H7 (cell line): ENCODE results near the gene ANAPC5. TPM values are rescaled to one million over a fixed set of nuclear protein-coding genes. Genes with fewer than 3 reads are reported as not detected.
"Not testable (repeated sequence)": the region's sequence is repeated elsewhere in the genome, so short reads cannot be mapped to it uniquely, and the experiment has no call there.

ENCODE experiments used
- DNase-seq: peaks from one replicate; pipeline ENCODE4 v3.0.0; 2012
- H3K27me3 ChIP-seq: 2 replicates; pipeline ENCODE4 v1.6.0; 2011; ENCODE audit warnings: mild to moderate bottlenecking, low read length; ENCODE audit not compliant: control insufficient read depth, insufficient read depth
- H3K36me3 ChIP-seq: replicated peaks from 2 replicates; pipeline ENCODE4 v1.5.1; 2011; ENCODE audit warnings: low read length; ENCODE audit not compliant: control insufficient read depth, insufficient read depth
- H3K4me3 ChIP-seq: 2 replicates; pipeline ENCODE4 v1.5.1; 2011; ENCODE audit warnings: low read depth, mild to moderate bottlenecking, control low read depth, low read length, moderate library complexity; ENCODE audit not compliant: insufficient read depth
- total RNA-seq: library from RNA; depleted of rRNA; stranded (reverse); fragments of >200 nt; shearing (Covaris generic); gene quantifications from 2 replicates; pipeline ENCODE4 v1.2.3, GENCODE V29; 2014

The ANAPC5 gene
- total RNA-seq, 1 experiment from 2014 or later, result 161 TPM

GRCh38 chr12:121290410-121290809 lies 61.8 kb downstream of the ANAPC5 start:
- H3K36me3 ChIP-seq, result peaks cover 4% of the 10 kb centered on the region
- H3K27me3 ChIP-seq, result no peaks in the 10 kb centered on the region
- DNase-seq, result no peak
- no peak overlapping the region for H3K4me3 ChIP-seq

DNA sequence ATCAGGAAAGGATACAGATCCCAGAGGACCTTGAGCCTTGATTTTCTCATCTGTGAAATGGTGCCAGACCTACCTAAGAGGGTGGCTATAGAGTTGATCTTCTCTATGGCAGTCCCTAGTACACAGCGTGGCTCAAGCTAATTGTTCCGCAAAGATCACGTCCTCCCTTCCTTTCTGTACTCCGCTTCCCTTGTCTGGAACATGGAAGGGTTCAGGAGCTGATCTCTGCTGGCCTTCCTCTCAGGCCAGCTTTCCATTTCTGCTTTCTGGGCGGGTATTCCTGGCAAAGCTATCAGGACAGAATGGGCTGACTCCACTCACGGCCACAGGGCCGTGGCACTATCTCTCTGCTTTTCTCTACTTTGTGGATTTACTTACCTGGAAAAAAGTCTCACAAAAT lies 62.2 kb downstream of the ANAPC5 start:
- no peaks in the 10 kb centered on the region for H3K27me3 ChIP-seq
- no peak for DNase-seq
- peaks cover 4% of the 10 kb centered on the region for H3K36me3 ChIP-seq
- no peak overlapping the region for H3K4me3 ChIP-seq

DNA sequence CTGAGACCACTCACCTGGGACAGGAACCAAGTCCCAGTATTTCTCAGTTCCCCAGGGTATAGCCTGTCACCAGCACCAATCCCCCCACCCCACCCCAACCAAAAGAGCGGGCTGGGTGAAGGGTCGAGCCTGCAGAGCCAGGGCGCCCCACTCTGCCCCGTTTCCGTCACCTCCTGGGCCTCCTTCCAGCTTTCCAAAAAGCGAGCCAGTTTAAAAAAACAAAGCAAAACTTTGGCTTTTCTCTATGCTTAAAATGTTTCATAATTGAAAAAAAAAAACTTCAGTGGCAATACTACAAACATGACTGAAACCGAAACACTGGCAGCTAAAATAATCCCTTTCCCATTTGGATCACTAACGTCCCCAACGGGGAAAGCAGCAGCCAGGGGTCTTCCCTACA lies 63.2 kb downstream of the ANAPC5 start:
- peaks cover 4% of the 10 kb centered on the region for H3K36me3 ChIP-seq
- no peaks in the 10 kb centered on the region for H3K27me3 ChIP-seq
- H3K4me3 ChIP-seq, result no peak overlapping the region
- peak; percentile 64 for DNase-seq

DNA sequence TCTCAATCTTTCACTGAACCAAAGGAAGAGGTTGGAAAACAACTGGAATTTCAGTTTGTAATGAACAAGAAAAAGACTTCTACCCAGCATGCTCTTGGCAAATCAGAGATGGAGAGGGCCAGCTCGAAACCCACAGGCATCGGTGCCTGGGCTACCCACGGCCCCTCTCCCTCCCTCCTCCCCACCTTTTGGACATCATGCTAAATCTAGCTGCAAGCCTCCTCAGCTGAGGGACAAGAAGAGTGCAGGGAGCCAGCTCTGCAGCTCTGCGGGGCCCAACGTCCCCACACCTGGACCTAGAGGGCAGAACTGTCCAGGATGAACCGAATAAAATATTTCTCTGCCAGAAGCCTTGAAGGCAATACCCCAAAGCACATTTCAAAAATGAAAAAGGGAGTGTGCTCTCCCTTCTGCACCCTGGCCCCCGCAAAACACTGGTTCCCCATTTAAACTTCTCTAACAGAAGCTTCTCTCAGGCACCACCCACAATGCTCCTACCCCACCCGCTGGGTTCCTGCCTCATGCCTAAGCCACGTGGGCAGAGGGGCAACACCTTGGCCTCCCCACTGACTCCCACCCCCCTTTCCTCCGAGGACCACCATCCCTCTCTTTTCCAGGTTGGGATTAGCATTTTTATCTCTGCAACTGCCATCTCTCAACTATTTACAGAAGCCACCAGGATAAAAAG lies 63.9 kb downstream of the ANAPC5 start:
- Histone ChIP-seq H3K4me3 (no peak overlapping the region), H3K27me3 (no peaks in the 10 kb centered on the region), H3K36me3 (peaks cover 4% of the 10 kb centered on the region)
- peak; percentile 59 for DNase-seq

GRCh38 chr12:121287267-121287954 lies 64.8 kb downstream of the ANAPC5 start:
- Histone ChIP-seq H3K27me3 (no peaks in the 10 kb centered on the region), H3K36me3 (peaks cover 3% of the 10 kb centered on the region), H3K4me3 (no peak overlapping the region)
- peak; percentile 33 for DNase-seq

- H3K36me3 ChIP-seq, result no peaks in the 10 kb centered on the region; the same call in 1 of the 2 replicates
- H3K27me3 ChIP-seq, result no peaks in the 10 kb centered on the region
- no peak for DNase-seq
- H3K4me3 ChIP-seq, result no peak overlapping the region
Measured at GRCh38 chr12:121285856-121286255, 66.4 kb downstream of the ANAPC5 start.

DNA sequence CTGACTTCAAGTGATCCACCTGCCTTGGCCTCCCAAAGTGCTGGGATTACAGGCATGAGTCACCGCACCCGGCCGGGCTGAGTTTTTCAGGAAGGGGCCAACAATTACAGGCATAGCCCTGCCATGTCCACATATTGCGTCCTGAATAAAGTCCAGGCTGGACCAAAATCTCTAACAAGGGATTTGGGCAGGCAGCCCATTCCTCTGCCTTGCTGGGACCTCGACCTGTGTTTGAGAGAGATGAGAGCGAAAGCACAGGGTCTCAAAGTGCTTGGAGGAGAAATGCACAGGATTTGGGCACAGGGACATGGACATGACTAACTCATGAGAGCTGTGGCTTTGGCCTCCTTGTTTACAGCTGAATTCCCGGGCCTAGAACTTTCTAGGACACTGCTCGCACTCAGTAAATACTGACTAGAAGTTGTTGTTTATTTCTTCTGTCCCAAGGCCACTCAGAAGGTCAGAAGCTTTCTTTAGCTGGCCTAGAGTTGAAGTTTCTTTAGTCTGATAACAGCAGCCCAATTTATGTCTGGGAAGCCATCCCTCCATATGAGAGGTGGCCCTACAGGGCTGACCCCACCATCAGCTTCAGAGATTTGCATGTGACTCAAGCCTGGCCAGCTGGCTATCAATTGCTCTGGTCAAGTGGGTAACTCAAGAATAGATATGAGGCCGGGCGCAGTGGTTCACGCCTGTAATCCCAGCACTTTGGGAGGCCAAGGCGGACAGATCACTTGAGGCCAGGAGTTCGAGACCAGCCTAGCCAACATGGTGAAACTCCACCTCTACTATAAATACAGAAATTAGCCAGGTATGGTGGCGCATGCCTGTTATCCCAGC lies 67.4 kb downstream of the ANAPC5 start:
- Histone ChIP-seq H3K27me3 (no peaks in the 10 kb centered on the region), H3K4me3 (no peak overlapping the region), H3K36me3 (no peaks in the 10 kb centered on the region; the same call in 1 of the 2 replicates)
- DNase-seq, result no peak

- Histone ChIP-seq H3K27me3 (no peaks in the 10 kb centered on the region), H3K4me3 (no peak overlapping the region), H3K36me3 (no peaks in the 10 kb centered on the region; the same call in 1 of the 2 replicates)
- DNase-seq, result no peak
Measured at GRCh38 chr12:121283841-121284240, 68.4 kb downstream of the ANAPC5 start.

DNA sequence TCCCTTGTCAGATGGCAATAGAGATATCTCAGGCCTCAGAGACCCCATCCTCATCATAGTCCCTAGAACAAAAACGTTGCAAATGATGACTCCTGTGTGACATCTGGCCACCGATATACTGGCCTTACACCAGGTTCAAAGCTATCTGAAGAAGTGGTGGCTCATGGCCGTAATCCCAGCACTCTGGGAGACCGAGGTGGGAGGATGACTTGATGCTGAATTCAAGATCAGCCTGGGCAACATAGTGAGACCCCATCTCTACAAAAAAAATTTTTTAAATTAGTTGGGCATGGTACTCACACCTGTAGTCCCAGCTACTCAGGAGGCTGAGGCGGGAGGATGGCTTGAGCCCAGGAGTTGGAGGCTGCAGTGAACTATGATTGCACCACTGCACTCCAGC lies 68.8 kb downstream of the ANAPC5 start:
- H3K27me3 ChIP-seq, result no peaks in the 10 kb centered on the region

GRCh38 chr12:121282910-121283309 lies 69.3 kb downstream of the ANAPC5 start:
- DNase-seq, H3K4me3 ChIP-seq, H3K27me3 ChIP-seq, H3K36me3 ChIP-seq: not testable (repeated sequence)

More for the DNA sequence above, 68.8 kb downstream of the ANAPC5 start:
- H3K36me3 ChIP-seq, result no peaks in the 10 kb centered on the region; the same call in 1 of the 2 replicates
- DNase-seq, result no peak
- H3K4me3 ChIP-seq, result no peak overlapping the region

- DNase-seq, result no peak
- Histone ChIP-seq H3K36me3 (no peaks in the 10 kb centered on the region; the same call in 1 of the 2 replicates), H3K27me3 (no peaks in the 10 kb centered on the region), H3K4me3 (no peak overlapping the region)
Measured at GRCh38 chr12:121282072-121282742, 70.0 kb downstream of the ANAPC5 start.

DNA sequence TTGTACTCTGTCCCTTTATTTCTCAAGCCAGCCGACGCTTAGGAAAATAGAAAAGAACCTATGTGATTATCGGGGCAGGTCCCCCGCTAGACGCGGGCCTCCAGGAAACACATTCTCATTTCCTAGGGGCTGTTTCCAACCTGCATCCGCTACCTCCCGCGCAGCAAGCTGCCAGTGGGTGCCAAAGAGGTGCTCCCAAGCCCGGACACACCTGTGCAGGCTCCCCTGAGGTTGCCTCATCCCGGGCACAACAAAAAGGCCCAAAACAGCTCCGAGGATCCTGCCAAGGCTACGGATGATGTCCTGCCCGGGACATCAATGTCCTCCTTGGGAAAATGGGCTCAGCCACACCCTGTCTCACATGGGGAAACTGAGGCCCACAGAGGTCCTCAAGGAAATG lies 71.1 kb downstream of the ANAPC5 start:
- DNase-seq, H3K4me3 ChIP-seq, H3K27me3 ChIP-seq, H3K36me3 ChIP-seq: not testable (repeated sequence)

DNA sequence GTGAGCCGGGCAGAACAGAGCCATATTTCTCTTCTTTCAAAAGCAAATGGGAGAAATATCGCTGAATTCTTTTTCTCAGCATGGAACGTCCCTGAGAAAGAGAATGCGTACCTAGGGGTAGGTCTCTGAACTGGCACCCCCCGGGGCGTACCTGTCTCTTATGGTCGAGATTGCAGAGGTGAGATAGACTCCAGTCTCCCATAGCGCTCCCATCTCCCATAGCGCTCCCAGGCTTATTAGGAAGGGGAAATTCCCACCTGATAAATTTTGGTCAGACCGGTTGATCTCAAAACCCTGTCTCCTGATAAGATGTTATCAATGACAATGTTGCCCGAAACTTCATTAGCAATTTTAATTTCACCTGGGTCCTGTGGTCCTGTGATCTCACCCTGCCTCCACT lies 71.7 kb downstream of the ANAPC5 start:
- not testable (repeated sequence) for H3K27me3 ChIP-seq, DNase-seq, H3K36me3 ChIP-seq, H3K4me3 ChIP-seq

DNA sequence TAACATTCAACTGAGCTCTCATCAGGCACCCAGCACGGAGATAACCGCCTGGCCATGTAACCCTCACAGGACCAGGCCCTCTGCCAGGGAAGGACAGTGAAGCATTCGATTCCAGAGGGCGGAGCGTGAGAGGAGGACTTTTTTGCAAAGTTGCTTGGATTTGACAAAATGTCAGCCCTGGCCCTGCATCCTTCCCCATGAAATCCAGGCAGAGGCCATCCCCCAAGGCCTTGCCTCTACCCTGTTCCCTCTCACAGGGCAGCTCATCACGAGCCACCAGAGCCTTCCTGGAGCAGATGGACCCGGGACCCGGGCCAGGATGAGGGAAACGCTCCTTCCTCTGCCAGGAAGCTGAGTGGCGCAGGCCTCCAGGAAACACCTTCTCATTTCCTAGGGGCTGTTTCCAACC lies 72.7 kb downstream of the ANAPC5 start:
- peak; percentile 61 for DNase-seq
- Histone ChIP-seq H3K27me3 (no peaks in the 10 kb centered on the region), H3K36me3 (no peaks in the 10 kb centered on the region; the same call in 1 of the 2 replicates), H3K4me3 (no peak overlapping the region)
